ENCODE results near the gene ADAM17.
A peak's percentile ranks its signal among the peaks of the same experiment; 100 is the strongest.

Gene ADAM17

GRCh38 chr2:9555297-9556120 lies at the start of gene ADAM17:
TSS of gene ADAM17 (minus strand) at chr2:9555830. CDS start at chr2:9555605, 225 bp downstream.
- peaks cover 49% of the 10 kb centered on the region for H3K4me1 ChIP-seq (ENCODE audit: control insufficient read depth, low read length)
- H3K79me2 ChIP-seq (ENCODE audit: control insufficient read depth, low read length) = peaks cover 73% of the 10 kb centered on the region
- H3K4me2 ChIP-seq (ENCODE audit: low read length) = peak within 1 kb of the TSS; percentile 96
- H3K27me3 ChIP-seq (ENCODE audit: control insufficient read depth, low read length) = no peaks in the 10 kb centered on the region
- H3K4me3 ChIP-seq (ENCODE audit: low read length) = peak within 1 kb of the TSS; percentile 95
- H3K9me2 ChIP-seq (replicated peaks; ENCODE audit: control insufficient read depth, low read length) = no peaks in the 10 kb centered on the region
- H3K36me3 ChIP-seq (ENCODE audit: control insufficient read depth, low read length) = peaks cover 23% of the 10 kb centered on the region
- H3K9me3 ChIP-seq (ENCODE audit: control insufficient read depth, insufficient read depth, low read length) = no peaks in the 10 kb centered on the region
- peak; percentile 51 for TF ChIP-seq CTCF (IDR thresholded peaks at IDR 0.05; ENCODE audit: low read depth, low read length, poor library complexity, severe bottlenecking)
- no peak for TF ChIP-seq EZH2phosphoT487 (IDR thresholded peaks at IDR 0.05; ENCODE audit: borderline replicate concordance, low read length)
- peak within 1 kb of the TSS; percentile 80 for H3K27ac ChIP-seq (ENCODE audit: low read depth, low read length)
- peaks cover 30% of the 10 kb centered on the region for H3F3A ChIP-seq (ENCODE audit: control insufficient read depth, insufficient read depth)
- no peaks in the 10 kb centered on the region for H4K20me1 ChIP-seq (ENCODE audit: control insufficient read depth, insufficient read depth, low read depth, low read length)

GRCh38 chr2:9602412-9602811 lies 46.8 kb upstream of the ADAM17 start:
- TF ChIP-seq CTCF (IDR thresholded peaks at IDR 0.05; ENCODE audit: low read depth, low read length, poor library complexity, severe bottlenecking) = no peak
- TF ChIP-seq EZH2phosphoT487 (IDR thresholded peaks at IDR 0.05; ENCODE audit: borderline replicate concordance, low read length) = no peak
- no peaks in the 10 kb centered on the region for H3K27me3 ChIP-seq (ENCODE audit: control insufficient read depth, low read length)
- no peaks in the 10 kb centered on the region for H3K9me3 ChIP-seq (ENCODE audit: control insufficient read depth, insufficient read depth, low read length)
- H4K20me1 ChIP-seq (ENCODE audit: control insufficient read depth, insufficient read depth, low read depth, low read length) = peaks cover 5% of the 10 kb centered on the region
- no peaks in the 10 kb centered on the region for H3F3A ChIP-seq (ENCODE audit: control insufficient read depth, insufficient read depth)
- no peak overlapping the region for H3K4me3 ChIP-seq (ENCODE audit: low read length)
- peaks cover 98% of the 10 kb centered on the region for H3K79me2 ChIP-seq (ENCODE audit: control insufficient read depth, low read length)
- no peak overlapping the region for H3K27ac ChIP-seq (ENCODE audit: low read depth, low read length)
- peaks cover 9% of the 10 kb centered on the region for H3K4me1 ChIP-seq (ENCODE audit: control insufficient read depth, low read length)
- H3K9me2 ChIP-seq (replicated peaks; ENCODE audit: control insufficient read depth, low read length) = no peaks in the 10 kb centered on the region
- H3K36me3 ChIP-seq (ENCODE audit: control insufficient read depth, low read length) = peaks cover 41% of the 10 kb centered on the region
- H3K4me2 ChIP-seq (ENCODE audit: low read length) = no peak overlapping the region

GRCh38 chr2:9601397-9601796 lies 45.8 kb upstream of the ADAM17 start:
- H3K27ac ChIP-seq (ENCODE audit: low read depth, low read length) = no peak overlapping the region
- 0 out of 2 replicates have a peak, but pooled peaks cover 7% of the 10 kb centered on the region for H3F3A ChIP-seq (ENCODE audit: control insufficient read depth, insufficient read depth)
- H4K20me1 ChIP-seq (ENCODE audit: control insufficient read depth, insufficient read depth, low read depth, low read length) = peaks cover 11% of the 10 kb centered on the region
- no peaks in the 10 kb centered on the region for H3K9me3 ChIP-seq (ENCODE audit: control insufficient read depth, insufficient read depth, low read length)
- H3K4me1 ChIP-seq (ENCODE audit: control insufficient read depth, low read length) = peaks cover 17% of the 10 kb centered on the region
- H3K4me2 ChIP-seq (ENCODE audit: low read length) = no peak overlapping the region
- H3K36me3 ChIP-seq (ENCODE audit: control insufficient read depth, low read length) = peaks cover 40% of the 10 kb centered on the region
- H3K79me2 ChIP-seq (ENCODE audit: control insufficient read depth, low read length) = peaks cover 98% of the 10 kb centered on the region
- H3K27me3 ChIP-seq (ENCODE audit: control insufficient read depth, low read length) = no peaks in the 10 kb centered on the region
- H3K4me3 ChIP-seq (ENCODE audit: low read length) = no peak overlapping the region
- H3K9me2 ChIP-seq (replicated peaks; ENCODE audit: control insufficient read depth, low read length) = no peaks in the 10 kb centered on the region
- no peak for TF ChIP-seq CTCF (IDR thresholded peaks at IDR 0.05; ENCODE audit: low read depth, low read length, poor library complexity, severe bottlenecking)
- TF ChIP-seq EZH2phosphoT487 (IDR thresholded peaks at IDR 0.05; ENCODE audit: borderline replicate concordance, low read length) = no peak

All from DOHH2 (cell line).